ENCODE measurements around the gene MISP.
"Not testable (repeated sequence)": the region's sequence is repeated elsewhere in the genome, so short reads cannot be mapped to it uniquely, and the experiment has no call there.

MISP gene

DNA sequence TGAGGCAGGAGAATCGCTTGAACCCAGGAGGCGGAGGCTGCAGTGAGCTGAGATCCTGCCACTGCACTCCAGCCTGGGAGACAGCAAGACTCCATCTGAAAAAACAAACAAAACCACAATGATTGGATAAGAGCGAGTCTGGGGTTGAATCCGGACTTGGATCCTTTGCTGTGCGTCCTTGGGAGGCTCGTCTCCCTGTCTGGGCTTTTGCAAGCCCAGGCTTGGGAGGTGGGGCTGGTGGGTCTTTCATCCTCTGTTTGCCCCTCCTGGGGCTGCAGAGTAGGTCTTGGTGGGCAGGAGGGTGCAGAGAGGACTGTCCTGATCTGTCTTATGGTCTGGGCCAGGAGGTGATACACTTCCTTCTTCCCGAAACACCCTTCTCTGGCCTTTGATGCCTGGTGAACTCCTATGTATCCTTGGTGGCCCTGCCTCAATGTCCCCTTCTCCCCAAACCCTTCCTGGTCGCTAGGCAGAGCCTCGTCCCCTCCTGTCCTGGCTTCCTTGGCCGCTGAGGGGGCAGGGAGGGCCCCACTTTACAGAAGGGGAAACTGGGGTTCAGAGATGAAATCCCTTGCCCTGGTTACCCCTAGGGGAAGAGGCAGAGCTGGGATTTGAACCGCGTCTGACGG is 25.3 kb upstream of the MISP start:
- no peak for DNase-seq

DNA sequence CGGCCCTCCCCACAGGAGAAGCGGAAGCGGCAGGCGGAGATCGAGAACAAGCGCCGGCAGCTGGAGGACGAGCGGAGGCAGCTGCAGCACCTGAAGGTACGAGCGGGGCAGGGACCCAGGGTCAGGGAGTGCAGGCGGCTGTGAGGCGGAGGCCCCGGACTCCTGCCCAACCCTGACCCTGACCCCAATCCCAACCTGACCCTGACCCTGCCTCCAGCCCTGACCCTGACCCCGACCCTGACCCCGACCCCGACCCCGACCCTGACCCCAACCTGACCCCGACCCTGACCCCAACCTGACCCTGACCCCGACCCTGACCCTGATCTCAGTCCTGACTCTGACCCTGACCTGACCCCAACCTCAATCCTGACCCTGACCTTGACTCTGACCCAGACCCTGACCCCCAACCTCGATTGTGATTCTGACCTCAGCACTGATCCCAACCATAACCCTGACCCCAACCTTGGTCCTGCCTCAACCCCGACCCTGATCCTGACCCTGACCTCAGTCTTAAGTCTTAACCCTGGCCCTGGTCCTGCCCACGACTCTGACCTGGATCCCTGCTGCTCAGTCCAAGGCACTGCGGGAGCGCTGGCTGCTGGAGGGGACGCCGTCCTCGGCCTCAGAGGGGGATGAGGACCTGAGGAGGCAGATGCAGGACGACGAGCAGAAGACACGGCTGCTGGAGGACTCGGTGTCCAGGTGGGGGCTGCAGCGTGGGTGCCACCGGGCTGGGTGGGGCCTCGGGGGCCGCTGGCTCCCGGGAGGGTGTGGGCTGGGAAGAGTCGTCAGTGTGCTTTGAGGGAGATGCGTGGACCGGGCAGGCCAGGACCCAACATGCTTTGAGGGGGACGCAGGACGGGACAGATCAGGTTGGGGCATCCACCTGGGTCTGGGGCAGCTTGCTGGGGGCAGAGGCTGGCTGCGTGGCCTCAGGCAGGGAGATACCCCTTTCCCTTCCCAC is 23.6 kb upstream of the MISP start:
- no peak for DNase-seq

DNA sequence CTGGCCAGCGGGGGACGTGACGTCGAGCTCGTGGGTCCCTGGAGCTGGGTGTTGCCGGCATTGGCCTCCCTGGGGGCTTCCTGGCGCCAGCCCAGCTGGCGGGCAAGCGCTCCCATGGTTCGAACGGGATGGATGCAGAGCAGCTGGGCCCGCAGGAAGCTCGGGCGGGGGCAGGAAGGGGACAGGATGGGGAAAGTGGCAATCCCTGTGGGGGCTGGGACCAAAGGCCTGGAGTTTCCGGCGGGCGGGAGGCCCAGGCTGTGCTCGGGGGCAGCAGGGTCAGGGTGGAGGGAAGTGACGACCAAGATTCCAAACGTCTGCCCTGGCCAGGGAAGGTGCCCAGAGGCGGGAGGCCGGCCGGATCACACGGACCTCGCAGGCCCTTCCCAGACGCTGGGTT is 22.9 kb upstream of the MISP start:
- DNase-seq: no peak

DNA sequence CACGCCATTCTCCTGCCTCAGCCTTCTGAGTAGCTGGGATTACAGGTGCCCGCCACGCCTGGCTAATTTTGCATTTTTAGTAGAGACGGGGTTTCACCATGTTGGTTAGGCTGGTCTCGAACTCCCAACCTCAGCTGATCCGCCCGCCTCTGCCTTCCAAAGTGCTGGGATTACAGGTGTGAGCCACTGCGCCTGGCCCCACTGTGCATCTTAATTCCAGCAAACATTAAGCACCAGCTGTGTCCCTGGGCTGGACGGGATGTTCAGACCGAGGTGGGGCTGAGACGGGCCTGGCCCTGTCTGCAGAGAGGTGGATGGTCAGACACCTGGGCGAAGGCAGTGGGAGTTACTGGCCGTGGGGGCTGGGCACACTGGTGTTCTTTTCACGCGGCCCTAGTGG is 21.3 kb upstream of the MISP start:
- DNase-seq: not testable (repeated sequence)

DNA sequence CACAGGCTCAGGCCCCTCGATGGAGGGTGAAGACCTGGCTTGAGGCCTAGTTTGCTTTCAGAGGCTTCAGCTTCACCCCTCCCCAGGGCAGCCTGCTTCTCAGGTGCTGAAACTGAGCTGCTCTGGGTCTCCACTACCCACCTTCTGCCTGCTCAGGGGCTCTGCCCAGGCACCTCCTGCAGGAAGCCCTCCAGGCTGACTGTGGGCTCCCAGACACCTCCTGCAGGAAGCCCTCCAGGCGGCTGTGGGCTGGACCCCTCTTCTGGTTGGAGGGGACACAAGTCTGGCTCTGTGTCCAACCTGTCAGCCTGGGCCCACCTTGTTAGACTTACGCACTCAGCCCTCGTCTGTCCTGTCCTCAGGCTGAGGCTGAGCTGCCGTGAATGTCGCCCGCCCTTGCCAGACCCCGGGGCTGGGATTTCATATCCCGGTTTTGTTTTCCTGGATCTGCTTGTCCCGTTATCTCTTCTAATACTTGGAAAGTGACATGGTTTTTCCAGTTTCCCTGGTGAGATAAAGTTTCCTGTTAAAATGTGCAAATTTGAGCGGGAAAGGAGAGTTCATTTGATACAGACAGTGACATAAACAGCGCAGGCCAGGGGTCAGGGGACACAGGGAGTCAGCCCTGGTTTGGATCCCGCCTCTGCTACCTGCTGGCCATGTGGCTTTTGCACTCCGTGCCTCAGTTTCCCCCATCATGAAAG is 20.8 kb upstream of the MISP start:
- DNase-seq: no peak

DNA sequence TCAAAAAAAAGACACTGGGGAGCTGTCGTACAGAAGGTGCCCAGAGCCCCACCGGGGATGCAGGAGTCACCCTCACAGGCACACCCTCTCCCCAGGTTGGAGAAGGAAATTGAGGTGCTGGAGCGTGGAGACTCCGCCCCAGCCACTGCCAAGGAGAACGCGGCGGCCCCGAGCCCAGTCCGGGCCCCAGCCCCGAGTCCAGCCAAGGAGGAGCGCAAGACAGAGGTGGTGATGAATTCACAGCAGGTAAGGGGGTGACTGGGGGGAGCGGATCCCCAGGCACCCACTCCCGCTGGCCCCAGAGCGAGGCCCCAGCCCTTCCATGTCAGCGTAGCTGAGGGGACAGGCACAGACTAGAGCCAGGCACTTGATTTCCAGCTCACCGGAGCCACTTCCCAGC is 19.9 kb upstream of the MISP start:
- no peak for DNase-seq

DNA sequence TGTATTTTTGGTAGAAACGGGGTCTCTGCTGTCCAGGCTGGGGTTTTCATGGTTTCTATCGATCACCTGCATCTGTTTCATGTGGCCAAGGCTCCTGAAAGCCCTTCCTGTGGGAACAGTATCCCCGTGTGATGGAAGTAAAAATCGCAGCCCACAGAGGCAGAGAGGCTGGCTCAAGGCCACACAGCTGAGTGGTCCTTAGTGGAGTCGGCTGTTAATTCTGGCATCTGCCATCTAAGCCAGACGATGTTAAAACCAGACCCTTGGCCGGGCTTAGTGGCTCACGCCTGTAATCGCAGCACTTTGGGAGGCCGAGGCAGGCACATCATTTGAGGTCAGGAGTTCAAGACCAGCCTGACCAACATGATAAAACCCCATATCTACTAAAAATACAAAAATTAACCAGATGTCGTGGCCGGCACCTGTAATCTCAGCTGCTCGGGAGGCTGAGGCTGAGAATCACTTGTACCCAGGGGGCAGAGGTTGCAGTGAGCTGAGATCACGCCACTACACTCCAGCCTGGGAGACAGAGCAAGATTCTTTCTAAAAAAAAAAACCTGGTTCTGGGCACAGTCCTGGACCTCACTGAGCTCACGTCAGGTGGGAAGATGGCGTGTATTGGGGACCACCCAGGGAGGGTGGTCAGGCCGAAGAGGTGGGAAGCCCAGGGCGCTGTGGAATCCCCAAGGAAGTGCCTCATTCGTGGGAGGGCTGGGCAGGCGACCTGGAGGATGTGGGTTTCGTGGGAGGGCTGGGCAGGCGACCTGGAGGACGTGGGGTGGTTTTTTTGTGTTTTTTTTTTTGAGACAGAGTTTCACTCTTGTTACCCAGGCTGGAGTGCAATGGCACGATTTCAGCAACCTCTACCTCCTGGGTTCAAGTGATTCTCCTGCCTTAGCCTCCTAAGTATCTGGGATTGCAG is 18.5 kb upstream of the MISP start:
- no peak for DNase-seq

DNA sequence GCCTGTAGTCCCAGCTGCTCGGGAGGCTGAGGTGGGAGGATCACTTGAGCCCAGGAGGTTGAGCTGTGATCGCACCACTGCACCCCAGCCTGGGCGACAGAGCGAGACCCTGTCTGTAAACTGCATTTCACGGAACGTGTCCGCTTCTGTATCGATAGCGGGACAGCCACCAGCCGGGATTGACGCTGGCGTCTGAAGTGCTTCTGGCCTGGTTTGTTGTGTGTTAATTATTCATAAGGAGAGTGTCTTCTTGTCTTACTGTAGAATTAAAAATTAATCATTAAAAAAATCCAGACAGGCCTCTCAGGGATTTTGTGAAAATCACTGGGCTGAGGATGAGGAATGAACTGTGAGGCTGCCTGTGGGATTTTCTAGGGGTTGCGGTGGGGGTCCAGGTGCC is 16.2 kb upstream of the MISP start:
- no peak for DNase-seq

DNA sequence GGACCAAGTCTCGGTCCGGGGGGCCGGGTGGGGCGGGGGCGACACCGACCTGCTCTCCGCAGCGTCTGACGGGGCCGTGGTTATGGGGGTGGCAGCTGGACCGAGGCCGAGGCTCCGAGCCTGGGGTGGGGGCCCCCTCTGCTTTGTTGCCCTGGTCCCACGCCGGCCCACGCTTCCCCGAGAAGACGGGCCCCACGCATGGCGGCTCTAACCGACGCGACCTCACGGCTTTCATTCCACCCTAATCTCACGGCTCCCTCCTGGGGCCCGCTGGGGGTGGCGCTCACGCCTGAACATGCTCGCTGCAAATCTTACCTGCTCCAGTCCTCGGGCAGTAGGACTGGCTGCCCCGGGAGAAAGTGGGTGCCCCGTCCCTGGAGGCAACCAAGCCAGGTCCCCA is 14.8 kb upstream of the MISP start:
- no peak for DNase-seq

DNA sequence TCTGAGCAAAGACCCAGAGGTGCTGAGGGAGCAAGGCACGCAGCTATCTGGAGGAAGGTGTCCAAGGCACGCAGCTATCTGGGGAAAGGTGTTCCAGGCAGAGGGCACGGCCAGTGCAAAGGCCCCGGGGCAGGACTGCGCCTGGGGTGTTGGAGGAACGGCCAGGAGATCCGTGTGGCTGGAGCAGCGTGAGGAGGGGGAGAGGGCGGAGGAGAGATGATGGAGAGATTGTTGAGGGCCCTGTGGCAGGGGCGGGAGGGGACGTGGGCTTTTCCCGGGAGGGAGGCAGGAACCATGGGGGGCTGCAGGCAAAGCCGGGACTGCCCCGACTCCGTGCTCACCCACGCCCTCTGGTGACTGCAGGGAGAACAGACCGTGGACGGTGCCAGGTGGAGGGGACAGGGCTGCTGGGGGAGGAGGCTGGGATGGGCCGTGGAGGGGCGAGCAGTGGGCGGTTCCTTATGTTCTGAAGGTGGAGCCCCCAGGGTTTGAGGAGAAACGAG is 13.3 kb upstream of the MISP start:
- no peak for DNase-seq

DNA sequence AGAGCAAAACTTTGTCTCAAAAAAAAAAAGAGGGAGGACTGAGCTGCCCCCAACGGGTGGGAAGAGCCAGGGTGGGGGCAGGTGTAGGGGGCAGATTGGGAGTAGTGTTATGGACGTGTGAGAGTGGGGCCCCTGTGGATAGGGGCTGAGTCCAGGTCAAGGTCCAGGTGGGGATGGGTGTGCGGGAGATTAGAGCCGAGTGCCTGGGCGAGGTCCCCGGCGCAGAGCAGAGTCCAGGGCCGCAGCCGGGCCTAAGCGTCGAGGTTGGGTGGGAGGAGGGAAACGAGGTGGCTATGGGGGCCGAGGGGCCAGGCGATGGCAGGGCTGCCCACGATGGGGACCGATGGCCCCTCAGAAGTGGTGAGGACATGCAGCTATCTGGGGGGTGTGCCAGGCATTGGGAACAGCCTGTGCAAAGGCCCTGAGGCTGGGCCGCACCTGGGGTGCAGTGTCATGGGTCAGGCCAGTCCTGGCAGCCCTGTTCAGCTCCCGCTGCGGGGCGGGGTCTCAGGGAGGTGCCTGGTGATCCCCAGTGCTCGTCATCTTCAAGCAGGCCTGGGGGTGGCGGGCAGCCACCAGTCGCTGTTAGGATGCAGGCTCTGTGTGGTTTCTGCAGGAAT is 12.3 kb upstream of the MISP start:
- no peak for DNase-seq

DNA sequence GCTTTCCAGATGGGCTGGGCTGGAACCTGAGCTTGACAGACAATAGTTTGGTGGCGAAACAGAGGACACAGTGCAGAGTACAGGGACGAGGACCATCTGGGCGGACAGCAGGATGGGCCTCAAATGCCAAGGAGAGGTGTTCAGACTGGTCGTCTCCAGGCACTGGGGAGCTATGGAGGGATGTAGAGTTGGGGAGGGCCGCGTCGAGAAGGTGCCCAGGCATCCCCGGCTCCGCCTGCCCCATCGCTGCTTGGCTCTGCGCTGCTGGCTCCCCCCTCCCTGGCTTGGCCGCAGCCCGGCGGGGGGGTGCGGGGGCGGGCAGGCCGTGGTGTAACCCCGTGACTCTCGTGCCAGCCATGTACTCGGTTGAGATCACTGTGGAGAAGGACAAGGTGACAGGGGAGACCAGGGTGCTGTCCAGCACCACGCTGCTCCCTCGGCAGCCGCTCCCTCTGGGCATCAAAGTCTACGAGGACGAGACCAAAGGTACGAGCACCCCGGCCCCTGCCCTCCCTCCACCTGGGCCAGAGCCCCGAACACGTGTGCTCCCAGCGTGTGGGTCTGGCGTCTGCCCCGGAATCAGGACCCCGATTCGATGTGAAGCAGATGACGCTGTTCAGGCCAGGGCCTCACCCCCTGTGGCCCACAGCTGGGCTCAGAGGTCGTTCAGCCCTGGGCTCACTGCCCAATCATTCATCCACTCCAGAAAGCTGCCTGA is 10.8 kb upstream of the MISP start:
- no peak for DNase-seq

DNA sequence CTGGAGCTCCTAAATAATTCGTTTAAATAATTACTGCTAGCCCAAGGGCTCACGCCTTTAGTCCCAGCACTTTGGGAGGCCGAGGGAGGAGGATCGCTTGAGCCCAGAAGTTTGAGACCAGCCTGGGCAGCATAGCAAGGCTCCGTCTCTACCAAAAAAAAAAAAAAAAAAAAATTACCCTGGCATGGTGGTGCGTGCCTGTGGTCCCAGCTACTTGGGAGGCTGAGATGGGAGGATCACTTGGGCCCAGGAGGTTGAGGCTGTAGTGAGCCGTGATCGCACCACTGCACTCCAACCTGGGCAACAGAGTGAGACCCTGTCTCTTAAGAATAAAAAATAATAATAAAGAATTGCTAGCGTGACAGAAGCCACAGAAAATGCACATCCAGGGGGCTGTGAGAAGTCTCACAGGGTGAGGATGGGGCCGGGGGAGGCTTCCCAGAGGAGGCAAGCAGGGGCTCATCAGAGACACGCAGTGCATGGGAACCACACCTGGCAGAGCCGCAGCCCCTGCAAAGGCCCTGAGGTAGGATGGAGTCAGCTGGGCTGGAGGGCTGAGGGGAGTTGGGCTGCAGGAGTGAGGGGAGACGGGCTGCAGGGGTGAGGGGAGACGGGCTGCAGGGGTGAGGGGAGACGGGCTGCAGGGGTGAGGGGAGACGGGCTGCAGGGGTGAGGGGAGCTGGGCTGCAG is 10.0 kb upstream of the MISP start:
- not testable (repeated sequence) for DNase-seq

DNA sequence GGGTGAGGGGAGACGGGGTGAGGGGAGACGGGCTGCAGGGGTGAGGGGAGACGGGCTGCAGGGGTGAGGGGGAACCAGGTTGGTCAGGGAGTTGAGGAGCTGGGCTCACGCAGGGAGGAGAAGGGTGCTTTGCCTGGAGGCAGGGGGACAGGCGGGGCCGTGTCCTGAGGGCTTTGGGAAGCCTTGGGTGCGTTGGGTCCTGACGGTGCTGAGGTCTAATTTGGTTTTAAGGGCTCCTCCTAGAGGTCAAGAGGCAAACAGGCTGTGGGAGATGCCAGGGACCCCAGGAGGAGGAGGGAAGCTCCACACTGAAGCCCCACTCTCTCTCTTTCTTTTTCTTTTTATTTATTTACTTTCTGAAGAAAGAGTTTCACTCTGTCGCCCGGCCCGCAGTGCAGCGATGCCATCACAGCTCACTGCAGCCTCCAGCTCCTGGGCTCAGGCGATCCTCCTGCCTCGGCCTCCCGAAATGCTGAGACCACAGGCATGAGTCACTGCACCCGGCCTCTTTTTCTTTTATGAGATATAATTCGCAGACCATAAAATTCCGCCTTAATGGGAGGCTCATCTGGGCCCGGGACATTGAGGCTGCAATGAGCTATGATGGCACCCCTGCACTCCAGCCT is 9.3 kb upstream of the MISP start:
- DNase-seq: no peak

DNA sequence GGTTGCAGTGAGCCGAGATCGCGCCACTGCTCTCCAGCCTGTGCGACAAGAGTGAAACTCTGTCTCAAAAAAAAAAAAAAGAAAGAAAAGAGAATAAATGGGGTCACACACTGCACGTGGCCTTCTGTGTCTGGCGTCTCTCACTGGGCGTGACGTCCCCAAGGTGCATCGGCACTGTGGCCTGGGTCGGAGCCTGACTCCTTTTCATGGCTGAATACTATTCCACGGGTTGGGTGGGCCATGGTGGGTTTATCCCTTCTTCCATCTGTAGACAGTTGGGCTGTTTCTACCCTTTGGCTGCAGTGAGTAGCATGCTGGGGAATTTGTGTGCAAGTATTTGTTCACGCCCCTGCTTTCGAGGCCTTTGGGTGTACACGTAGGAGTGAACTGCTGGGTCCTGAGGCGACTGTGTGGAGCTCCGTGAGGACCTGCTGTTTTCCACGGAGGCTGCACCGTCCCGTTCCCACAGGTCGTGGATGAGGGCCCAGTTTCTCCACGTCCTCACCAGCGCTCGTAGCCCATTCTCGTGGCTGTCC is 8.3 kb upstream of the MISP start:
- no peak for DNase-seq

DNA sequence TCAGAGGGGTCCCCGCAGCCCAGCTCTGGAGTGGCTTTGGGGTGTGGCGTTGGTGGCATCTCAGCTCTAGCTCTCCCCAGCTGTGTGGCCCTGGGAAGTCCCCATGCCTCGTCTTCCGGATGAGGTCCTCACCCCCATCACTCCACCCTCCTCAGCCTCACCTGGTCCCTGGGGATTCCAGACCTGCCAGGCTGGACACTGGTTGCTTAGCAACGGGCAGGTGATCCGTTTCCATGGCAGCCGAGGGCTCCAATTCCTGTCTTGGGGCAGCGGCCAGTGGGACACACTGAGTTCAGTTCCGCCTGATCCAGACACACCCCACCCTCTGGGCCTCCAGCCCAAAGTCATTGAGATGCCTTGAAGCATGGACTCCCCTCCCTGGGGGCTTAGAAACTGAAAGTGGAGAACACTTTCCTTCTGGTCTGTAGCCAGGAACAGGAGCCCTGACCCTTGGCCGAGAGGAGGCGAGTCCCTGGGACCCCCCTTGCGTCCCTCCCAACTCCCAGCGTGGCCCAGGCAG is 7.7 kb upstream of the MISP start:
- DNase-seq: peak; percentile 1

DNA sequence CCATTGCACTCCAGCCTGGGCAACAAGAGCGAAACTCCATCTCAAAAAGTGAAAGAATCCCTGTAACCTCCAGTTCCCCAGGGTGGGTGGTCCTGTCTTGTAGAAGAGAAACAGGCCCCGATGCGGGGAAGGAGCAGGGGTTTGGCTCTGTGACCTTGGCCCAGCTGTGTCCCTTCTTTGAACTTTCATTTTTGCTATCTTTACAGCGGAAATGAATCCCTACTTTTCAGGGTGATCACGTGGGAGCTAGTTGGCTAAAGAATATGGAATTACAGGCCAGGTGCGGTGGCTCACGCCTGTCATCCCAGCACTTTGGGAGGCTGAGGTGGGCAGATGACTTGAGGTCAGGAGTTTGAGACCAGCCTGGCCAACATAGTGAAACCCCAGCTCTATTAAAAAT is 5.8 kb upstream of the MISP start:
- DNase-seq: not testable (repeated sequence)

DNA sequence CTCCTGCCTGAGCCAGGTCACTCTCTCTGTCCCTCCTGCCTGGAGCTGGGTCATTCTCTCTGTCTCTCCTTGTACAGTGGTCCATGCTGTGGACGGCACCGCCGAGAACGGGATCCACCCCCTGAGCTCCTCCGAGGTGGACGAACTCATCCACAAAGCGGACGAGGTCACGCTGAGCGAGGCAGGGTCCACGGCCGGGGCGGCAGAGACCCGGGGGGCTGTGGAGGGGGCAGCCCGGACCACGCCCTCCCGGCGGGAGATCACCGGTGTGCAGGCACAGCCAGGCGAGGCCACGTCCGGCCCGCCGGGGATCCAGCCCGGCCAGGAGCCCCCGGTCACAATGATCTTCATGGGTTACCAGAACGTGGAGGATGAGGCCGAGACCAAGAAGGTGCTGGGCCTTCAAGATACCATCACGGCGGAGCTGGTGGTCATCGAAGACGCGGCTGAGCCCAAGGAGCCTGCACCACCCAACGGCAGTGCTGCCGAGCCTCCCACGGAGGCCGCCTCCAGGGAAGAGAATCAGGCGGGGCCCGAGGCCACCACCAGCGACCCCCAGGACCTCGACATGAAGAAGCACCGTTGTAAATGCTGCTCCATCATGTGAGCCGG is 4.6 kb upstream of the MISP start:
- DNase-seq: no peak

DNA sequence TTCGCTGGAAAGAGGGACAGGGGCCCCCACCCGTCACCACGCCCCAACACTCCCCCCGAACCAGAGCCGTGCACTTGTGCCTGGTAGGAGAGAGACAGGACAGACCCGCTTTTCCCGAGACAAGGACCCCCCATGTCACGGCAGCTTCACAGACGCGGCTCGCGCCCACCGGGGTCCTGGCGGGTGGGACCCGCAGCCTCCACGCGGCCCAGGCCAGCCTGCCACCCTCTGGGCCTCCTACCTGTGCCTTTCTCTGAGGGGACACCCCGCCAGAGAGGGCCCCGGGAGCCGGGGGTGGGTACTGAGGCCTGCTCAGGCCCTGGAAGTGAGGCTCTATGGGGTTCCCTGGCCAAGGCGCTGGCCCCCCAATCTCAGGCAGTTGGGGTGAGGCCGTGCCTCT is 4.0 kb upstream of the MISP start:
- no peak for DNase-seq

All from DMS153 (cell line).